NCI-H510A treated with DMSO at 0.1 percent for 48 hours (cell line): ENCODE data around the gene SH2D2A.
"Not testable (repeated sequence)": the region's sequence is repeated elsewhere in the genome, so short reads cannot be mapped to it uniquely, and the experiment has no call there.

Source experiments
- DNase-seq: peaks from one replicate; lab custom pipeline; 2025; lab: John Stamatoyannopoulos, UW

The SH2D2A gene

GRCh38 chr1:156768610-156769295 is 47.9 kb downstream of the SH2D2A start:
- no peak for DNase-seq

- no peak for DNase-seq
Observed at GRCh38 chr1:156767879-156768604, 48.6 kb downstream of the SH2D2A start.

- DNase-seq, result peak; percentile 99
Observed at GRCh38 chr1:156767101-156767878, 49.4 kb downstream of the SH2D2A start, which contains the start of gene PRCC. TSS of gene PRCC (plus strand) at chr1:156767535. CDS start at chr1:156767772, 237 bp downstream.

- DNase-seq, result peak; percentile 47
Observed at GRCh38 chr1:156766298-156767100, 50.1 kb downstream of the SH2D2A start.

- DNase-seq, result no peak
Observed at GRCh38 chr1:156765666-156766065, 51.0 kb downstream of the SH2D2A start.

GRCh38 chr1:156765136-156765535 is 51.5 kb downstream of the SH2D2A start:
- DNase-seq, result not testable (repeated sequence)

- no peak for DNase-seq
Observed at GRCh38 chr1:156760796-156761104, 55.9 kb downstream of the SH2D2A start.

- peak; percentile 33 for DNase-seq
Observed at GRCh38 chr1:156760092-156760795, 56.4 kb downstream of the SH2D2A start.

- DNase-seq, result not testable (repeated sequence)
Observed at GRCh38 chr1:156757572-156758253, 58.9 kb downstream of the SH2D2A start.

GRCh38 chr1:156756355-156756754 is 60.3 kb downstream of the SH2D2A start:
- DNase-seq, result no peak
